ENCODE results near the gene MB.

GRCh38 chr22:35625763-35626432 lies 8.8 kb upstream of the MB start:
- no peak for TF ChIP-seq GATA2 (IDR thresholded peaks at IDR 0.05; ENCODE audit: low read depth, low read length)
- no peak for TF ChIP-seq GATA3 (IDR thresholded peaks at IDR 0.05; ENCODE audit: low read depth, low read length)

Measured in SH-SY5Y (cell line).